T-helper 1 cell (primary cell): ENCODE data around the gene KLK5.

Experiments
- DNase-seq, 5 donors: peaks; one replicate each; pipeline ENCODE4 v3.0.0-alpha.2; 2012 to 2020

KLK5 gene

DNA sequence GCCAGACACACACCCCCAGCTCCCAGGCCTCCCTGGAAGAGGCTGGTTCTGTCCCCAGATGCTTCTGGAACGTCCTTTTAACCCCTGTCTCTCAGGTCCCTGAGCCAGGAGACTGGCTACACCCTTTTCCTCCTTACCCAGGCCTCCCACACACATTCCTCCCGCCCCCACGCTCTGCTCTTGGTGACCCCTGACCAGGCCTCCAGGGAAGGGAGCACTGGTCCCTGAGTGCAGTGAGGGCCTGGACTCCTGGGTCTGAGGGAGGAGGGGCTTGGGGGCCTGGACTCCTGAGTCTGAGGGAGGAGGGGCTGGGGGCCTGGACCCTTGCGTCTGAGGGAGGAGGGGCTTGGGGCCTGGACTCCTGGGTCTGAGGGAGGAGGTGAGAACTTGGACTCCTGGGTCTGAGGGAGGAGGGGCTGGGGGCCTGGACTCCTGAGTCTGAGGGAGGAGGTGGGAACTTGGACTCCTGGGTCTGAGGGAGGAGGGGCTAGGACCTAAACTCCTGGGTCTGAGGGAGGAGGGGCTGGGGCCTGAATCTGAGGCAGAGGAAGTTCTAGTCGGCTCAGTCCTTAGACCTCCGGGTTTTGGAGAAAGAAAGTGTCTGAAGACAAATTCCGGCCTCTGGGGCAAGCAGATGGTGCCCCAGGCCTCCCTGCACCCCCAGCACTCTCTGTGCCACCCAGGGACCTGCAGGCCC, 16.0 kb upstream of the KLK5 start:
- no peak for DNase-seq

- DNase-seq = no peak
Measured at GRCh38 chr19:50967929-50968715, 15.3 kb upstream of the KLK5 start.

DNA sequence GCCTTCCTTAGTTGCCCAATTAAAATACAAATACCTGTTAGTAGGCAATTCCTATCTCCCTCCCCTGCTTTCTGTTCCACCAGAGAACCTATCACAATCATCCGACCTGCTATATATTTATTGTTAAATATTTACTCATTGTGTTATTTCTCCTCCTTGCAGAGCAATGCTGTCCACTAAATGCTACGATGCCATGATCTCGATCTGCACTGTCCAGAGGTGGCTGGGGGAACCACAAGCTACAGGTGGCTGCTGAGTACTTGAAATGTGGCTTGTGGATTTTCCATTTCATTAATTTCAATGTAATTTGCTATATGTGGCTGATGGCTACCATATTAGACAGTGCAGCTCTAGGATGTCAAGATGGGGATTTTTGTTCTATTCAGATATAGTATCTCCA, 11.4 kb upstream of the KLK5 start:
- no peak for DNase-seq

DNA sequence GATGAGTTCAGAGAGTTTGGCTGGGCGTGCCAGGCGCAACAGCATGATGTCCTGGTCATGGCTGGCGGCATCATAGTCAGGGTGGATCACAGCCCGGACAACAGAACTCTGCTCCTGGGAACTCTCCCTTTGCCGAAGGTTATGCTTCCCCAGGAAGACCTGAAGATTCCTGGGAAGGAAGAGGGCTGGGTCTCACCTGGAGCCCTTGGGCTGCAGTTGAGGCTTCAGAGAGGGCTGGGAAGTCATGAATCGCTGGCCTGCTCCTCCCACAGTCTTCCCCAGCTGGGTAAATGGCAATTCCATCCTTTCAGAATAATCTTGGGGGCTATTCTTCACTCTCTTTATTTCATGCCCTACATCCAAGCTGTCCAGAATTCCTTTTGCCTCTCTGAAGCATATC, 10.5 kb upstream of the KLK5 start:
- no peak for DNase-seq

DNA sequence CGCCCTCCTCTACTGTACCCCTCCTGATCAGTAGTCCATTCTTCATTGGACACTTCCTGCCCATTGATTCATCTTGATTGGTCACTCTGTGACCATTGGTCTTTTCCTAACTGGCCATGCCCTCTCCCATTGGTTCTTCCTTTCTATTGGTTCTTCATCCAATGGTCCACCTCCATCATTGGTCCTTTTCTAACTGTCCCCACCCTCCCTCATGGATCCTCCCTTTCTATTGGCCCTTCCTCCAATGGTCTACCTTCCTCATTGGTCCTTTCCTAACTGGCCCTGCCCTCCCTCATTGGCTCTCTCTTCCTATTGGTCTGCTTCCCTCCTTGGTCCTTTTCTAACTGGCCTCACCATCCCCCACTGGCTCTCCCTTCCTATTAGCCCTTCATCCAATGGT, 9.4 kb upstream of the KLK5 start:
- DNase-seq = no peak

GRCh38 chr19:50959731-50960500, 7.1 kb upstream of the KLK5 start:
- no peak for DNase-seq

DNA sequence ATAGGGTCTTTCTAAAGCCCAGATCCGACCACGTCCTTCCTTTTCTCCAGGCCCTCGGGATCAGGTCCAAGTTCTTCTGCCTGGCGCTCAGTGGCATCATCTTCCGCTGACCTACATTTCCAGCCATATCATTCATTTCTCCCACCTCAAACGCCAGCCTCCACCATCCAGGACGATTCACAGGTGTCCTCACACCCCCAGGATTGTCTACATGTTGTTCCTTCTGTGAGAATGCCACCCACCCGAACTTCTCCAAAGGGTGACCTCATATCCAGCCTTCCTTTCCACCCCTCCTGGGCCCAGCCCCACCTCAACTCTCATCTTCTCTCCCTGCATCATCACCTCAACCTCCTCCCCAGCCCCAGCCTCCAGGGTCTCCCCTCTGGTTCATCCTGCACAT, 4.7 kb upstream of the KLK5 start:
- no peak for DNase-seq

- no peak for DNase-seq
Measured at GRCh38 chr19:50949861-50950260, 3.0 kb downstream of the KLK5 start.

GRCh38 chr19:50947123-50947522, 5.7 kb downstream of the KLK5 start:
- no peak for DNase-seq

- DNase-seq = no peak
Measured at GRCh38 chr19:50944795-50945194, 8.0 kb downstream of the KLK5 start.

- DNase-seq = no peak
Measured at GRCh38 chr19:50943074-50943828, 9.6 kb downstream of the KLK5 start.

GRCh38 chr19:50939596-50939995, 13.2 kb downstream of the KLK5 start:
- DNase-seq = no peak

- no peak for DNase-seq
Measured at GRCh38 chr19:50933640-50934039, 19.2 kb downstream of the KLK5 start.

- DNase-seq = no peak
Measured at GRCh38 chr19:50932690-50933083, 20.2 kb downstream of the KLK5 start.

GRCh38 chr19:50932018-50932689, 20.7 kb downstream of the KLK5 start:
- no peak for DNase-seq

DNA sequence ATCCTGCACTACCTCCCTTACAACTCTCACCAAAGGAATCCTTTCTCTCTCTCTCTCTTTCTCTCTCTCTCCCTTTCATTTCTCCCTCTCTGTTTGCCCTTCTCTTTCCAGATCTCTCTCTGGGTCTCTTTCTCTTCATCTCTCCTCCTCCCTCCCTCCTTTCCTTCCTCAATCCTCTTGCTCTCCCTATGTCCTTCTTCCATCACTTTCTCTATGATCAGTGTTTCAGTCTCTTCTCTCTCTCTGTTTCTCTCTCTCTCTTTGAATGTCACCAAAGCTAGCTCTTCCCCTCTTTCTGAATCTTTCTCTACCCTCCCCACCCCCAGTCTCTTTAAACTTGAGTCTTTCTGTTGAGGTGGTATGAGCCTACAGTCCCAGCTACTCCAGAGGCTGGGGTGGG, 21.8 kb downstream of the KLK5 start:
- DNase-seq = no peak

DNA sequence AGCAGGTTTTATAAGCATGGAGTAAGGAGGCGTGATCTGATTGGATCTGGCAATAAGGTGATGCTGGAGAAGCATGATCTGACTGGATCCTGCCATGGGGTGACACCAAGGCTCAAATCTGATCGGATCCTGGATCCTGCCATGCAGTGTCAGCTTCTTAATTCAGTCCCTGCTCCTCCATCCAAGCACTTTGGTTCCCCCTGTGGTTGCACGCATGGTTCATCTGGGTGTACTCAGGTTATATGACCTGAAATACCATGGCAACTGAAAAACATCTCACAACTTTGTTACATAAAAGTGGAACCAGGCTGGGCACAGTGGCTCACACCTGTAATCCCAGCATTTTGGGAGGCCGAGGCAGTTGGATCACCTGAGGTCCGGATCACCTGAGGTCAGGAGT, 24.0 kb downstream of the KLK5 start:
- DNase-seq = no peak

GRCh38 chr19:50926144-50926543, 26.7 kb downstream of the KLK5 start:
- no peak for DNase-seq

- no peak for DNase-seq
Measured at GRCh38 chr19:50925734-50926133, 27.1 kb downstream of the KLK5 start.

DNA sequence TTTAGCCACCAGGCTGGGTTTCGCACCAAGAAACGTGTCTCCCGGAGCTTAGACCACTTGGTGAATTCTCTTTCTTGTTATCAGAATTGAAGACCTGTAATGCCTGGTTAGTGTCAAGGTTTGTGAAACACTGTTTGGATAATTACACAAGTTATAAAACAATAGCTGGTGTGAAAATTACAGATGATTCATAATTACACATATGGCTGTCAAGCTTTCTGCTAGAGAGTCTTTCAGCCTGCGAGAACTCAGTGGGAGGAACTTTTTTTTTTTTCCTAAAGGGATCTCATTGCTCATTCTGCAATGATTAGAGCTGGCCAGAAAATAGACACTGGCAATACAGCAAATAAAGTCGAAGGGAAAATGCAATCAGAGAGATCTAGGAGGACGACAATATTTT, 28.3 kb downstream of the KLK5 start:
- DNase-seq = no peak

DNA sequence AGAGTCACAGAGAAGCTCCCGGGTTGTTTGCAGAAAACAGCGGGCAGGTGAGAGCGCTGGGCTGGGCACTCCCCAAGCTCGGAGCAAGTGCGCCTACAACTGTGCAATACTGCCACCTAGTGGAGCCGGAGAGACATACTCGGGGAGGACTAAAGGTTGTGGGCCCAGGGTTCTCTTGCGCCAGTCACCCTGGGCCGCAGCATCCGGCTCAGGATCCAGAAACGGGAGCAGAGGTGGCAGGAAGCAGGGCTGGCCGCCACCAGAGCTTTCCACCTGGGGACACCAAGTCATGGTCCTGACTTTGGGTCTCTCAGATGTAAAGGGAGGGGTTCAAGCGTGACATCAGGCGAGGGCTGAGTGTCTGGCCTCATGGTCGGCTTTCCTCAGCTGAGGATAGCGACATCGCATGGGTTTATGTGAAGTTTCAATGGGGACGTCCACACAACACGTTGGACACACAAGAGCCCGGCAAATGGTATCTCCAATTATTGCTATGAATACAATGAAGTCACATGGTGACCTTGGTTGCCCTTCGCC, 30.5 kb downstream of the KLK5 start:
- peak; percentile 31 to 78 (median 57) for DNase-seq
